ENCODE data around the gene TM2D3. TPM values are rescaled to one million over a fixed set of nuclear protein-coding genes. Genes with fewer than 3 reads are reported as not detected.

Gene TM2D3
- total RNA-seq, 1 donor from 2014 or later: 39.0 TPM

DNA sequence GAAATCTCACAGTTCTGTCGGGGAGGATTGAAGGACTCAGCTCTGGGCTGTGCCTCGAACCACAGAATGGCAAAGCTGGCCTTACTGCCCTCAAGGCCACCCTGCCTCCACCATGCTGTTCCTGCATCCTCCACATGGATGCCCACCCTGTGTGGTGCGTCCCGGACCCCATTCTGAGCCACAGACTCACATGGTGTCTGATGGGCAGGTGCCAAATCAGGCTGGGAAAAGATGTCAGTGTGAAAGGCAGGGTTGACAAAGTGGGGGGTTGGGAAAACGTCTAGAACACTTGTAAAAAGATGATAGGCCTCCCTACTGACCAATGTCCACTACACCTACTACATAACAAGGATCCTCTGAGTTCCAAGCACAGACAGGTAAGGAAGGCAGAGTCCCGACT is 49.4 kb downstream of the TM2D3 start:
- no peaks in the 10 kb centered on the region for H3K9me3 ChIP-seq
- intact Hi-C loops (cut with DNase I): no loop called here
- TF ChIP-seq CTCF (IDR thresholded peaks at IDR 0.05) (no peak), POLR2AphosphoS5 (IDR thresholded peaks at IDR 0.05; ENCODE audit: insufficient read depth in 1 of 2, low read depth in 1 of 2) (no peak), POLR2A (IDR thresholded peaks at IDR 0.05) (no peak)
- H3K4me1 ChIP-seq: no peaks in the 10 kb centered on the region
- no peak overlapping the region for H3K27ac ChIP-seq
- no peaks in the 10 kb centered on the region for H3K36me3 ChIP-seq
- no peak for DNase-seq (ENCODE audit: extremely low spot score in 2 of 2)
- H3K27me3 ChIP-seq: no peaks in the 10 kb centered on the region
- no peak overlapping the region for H3K4me3 ChIP-seq

GRCh38 chr15:101600035-101600434 is 52.1 kb downstream of the TM2D3 start:
- no peak overlapping the region for H3K27ac ChIP-seq
- no peaks in the 10 kb centered on the region for H3K27me3 ChIP-seq
- DNase-seq (ENCODE audit: extremely low spot score in 2 of 2): no peak
- H3K4me1 ChIP-seq: no peaks in the 10 kb centered on the region
- H3K9me3 ChIP-seq: no peaks in the 10 kb centered on the region
- TF ChIP-seq CTCF (IDR thresholded peaks at IDR 0.05): no peak
- no peak for TF ChIP-seq POLR2AphosphoS5 (IDR thresholded peaks at IDR 0.05; ENCODE audit: insufficient read depth in 1 of 2, low read depth in 1 of 2)
- no peak for TF ChIP-seq POLR2A (IDR thresholded peaks at IDR 0.05)
- no peaks in the 10 kb centered on the region for H3K36me3 ChIP-seq
- no peak overlapping the region for H3K4me3 ChIP-seq
- intact Hi-C loops (cut with DNase I): no loop called here

- no peaks in the 10 kb centered on the region for H3K4me1 ChIP-seq
- no peak for DNase-seq (ENCODE audit: extremely low spot score in 2 of 2)
- intact Hi-C loops (cut with DNase I): no loop called here
- H3K9me3 ChIP-seq: no peaks in the 10 kb centered on the region
- H3K4me3 ChIP-seq: no peak overlapping the region
- H3K27me3 ChIP-seq: no peaks in the 10 kb centered on the region
- H3K27ac ChIP-seq: no peak overlapping the region
- TF ChIP-seq POLR2AphosphoS5 (IDR thresholded peaks at IDR 0.05; ENCODE audit: insufficient read depth in 1 of 2, low read depth in 1 of 2) (no peak), POLR2A (IDR thresholded peaks at IDR 0.05) (no peak), CTCF (IDR thresholded peaks at IDR 0.05) (no peak)
- no peaks in the 10 kb centered on the region for H3K36me3 ChIP-seq
These were observed 53.1 kb downstream of the TM2D3 start for GRCh38 chr15:101599091-101599490.

- Histone ChIP-seq H3K36me3 (no peaks in the 10 kb centered on the region), H3K9me3 (no peaks in the 10 kb centered on the region), H3K4me3 (no peak overlapping the region), H3K27me3 (no peaks in the 10 kb centered on the region), H3K27ac (no peak overlapping the region), H3K4me1 (no peaks in the 10 kb centered on the region)
- TF ChIP-seq POLR2AphosphoS5 (IDR thresholded peaks at IDR 0.05; ENCODE audit: insufficient read depth in 1 of 2, low read depth in 1 of 2) (no peak), POLR2A (IDR thresholded peaks at IDR 0.05) (no peak), CTCF (IDR thresholded peaks at IDR 0.05) (no peak)
- intact Hi-C loops (cut with DNase I): no loop called here
- no peak for DNase-seq (ENCODE audit: extremely low spot score in 2 of 2)
These were observed 54.7 kb downstream of the TM2D3 start for GRCh38 chr15:101597360-101597928.

DNA sequence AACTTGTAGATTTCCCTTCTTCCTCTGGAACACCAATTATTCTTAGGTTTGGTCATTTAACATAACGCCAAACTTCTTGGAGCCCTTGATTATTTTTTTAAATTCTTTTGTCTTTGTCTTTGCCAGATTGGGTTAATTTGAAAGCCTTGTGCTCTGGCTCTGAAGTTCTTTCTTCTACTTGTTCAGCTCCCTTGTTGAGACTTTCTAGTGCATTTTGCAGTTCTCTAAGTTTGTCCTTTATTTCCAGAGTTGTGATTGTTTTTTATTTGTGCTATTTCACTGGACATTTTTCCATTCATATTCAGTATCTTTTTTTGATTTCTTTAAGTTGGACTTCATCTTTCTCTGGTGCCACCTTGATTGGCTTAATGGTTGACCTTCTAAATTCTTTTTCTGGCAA is 55.5 kb downstream of the TM2D3 start:
- intact Hi-C loops (cut with DNase I): no loop called here
- no peak for TF ChIP-seq POLR2A (IDR thresholded peaks at IDR 0.05)
- no peak for TF ChIP-seq CTCF (IDR thresholded peaks at IDR 0.05)
- TF ChIP-seq POLR2AphosphoS5 (IDR thresholded peaks at IDR 0.05; ENCODE audit: insufficient read depth in 1 of 2, low read depth in 1 of 2): no peak
- H3K27me3 ChIP-seq: no peaks in the 10 kb centered on the region
- no peaks in the 10 kb centered on the region for H3K4me1 ChIP-seq
- no peak for DNase-seq (ENCODE audit: extremely low spot score in 2 of 2)
- H3K4me3 ChIP-seq: no peak overlapping the region
- no peak overlapping the region for H3K27ac ChIP-seq
- H3K9me3 ChIP-seq: no peaks in the 10 kb centered on the region
- no peaks in the 10 kb centered on the region for H3K36me3 ChIP-seq
